Activated CD4-positive, alpha-beta T cell treated with anti-CD3 and anti-CD28 coated beads, Interleukin-2, Interleukin-4, amounts not matched to agents 100 ng/mL and 50 ng/mL, durations not matched to agents 16 hours and 8 hours (primary cell): Measurements from ENCODE around the gene CCNI.
"Not testable (repeated sequence)": the region's sequence is repeated elsewhere in the genome, so short reads cannot be mapped to it uniquely, and the experiment has no call there.

Experiments
- DNase-seq: peaks from one replicate; pipeline ENCODE4 v3.0.0-alpha.2; 2020; ENCODE audit warnings: low spot score

Gene CCNI

GRCh38 chr4:77039796-77040195, 36.0 kb downstream of the CCNI start:
- DNase-seq = no peak

- no peak for DNase-seq
Observed at GRCh38 chr4:77037736-77038135, 38.1 kb downstream of the CCNI start.

- not testable (repeated sequence) for DNase-seq
Observed at GRCh38 chr4:77037168-77037567, 38.6 kb downstream of the CCNI start.

GRCh38 chr4:77036206-77036605, 39.6 kb downstream of the CCNI start:
- no peak for DNase-seq

- no peak for DNase-seq
Observed at GRCh38 chr4:77035153-77035552, 40.6 kb downstream of the CCNI start.

- peak; percentile 82 for DNase-seq
Observed at GRCh38 chr4:77031544-77031943, 44.2 kb downstream of the CCNI start.

- not testable (repeated sequence) for DNase-seq
Observed at GRCh38 chr4:77029757-77030156, 46.0 kb downstream of the CCNI start.

- DNase-seq = peak; percentile 80
Observed at GRCh38 chr4:77028246-77028645, 47.5 kb downstream of the CCNI start.

GRCh38 chr4:77026322-77026704, 49.5 kb downstream of the CCNI start:
- DNase-seq = no peak

- DNase-seq = peak; percentile 86
Observed at GRCh38 chr4:77025643-77026321, 50.0 kb downstream of the CCNI start.

GRCh38 chr4:77023920-77024319, 51.9 kb downstream of the CCNI start:
- no peak for DNase-seq

- DNase-seq = no peak
Observed at GRCh38 chr4:77022560-77023179, 53.1 kb downstream of the CCNI start.

GRCh38 chr4:77021614-77022089, 54.1 kb downstream of the CCNI start:
- no peak for DNase-seq

GRCh38 chr4:77020017-77020416, 55.8 kb downstream of the CCNI start:
- no peak for DNase-seq

- peak; percentile 38 for DNase-seq
Observed at GRCh38 chr4:77015390-77015789, 60.4 kb downstream of the CCNI start.

GRCh38 chr4:77014256-77014655, 61.5 kb downstream of the CCNI start:
- no peak for DNase-seq

- no peak for DNase-seq
Observed at GRCh38 chr4:77012726-77013125, 63.1 kb downstream of the CCNI start.

- no peak for DNase-seq
Observed at GRCh38 chr4:77010841-77011354, 64.9 kb downstream of the CCNI start.

- DNase-seq = no peak
Observed at GRCh38 chr4:77009511-77010115, 66.2 kb downstream of the CCNI start.

GRCh38 chr4:77007358-77008230, 68.2 kb downstream of the CCNI start:
- peak; percentile 37 for DNase-seq

- DNase-seq = no peak
Observed at GRCh38 chr4:77006753-77007353, 68.9 kb downstream of the CCNI start.

GRCh38 chr4:77003400-77003799, 72.4 kb downstream of the CCNI start:
- no peak for DNase-seq
